Vagina (tissue), 2 donors: ENCODE data around the gene RNASE8. TPM values are rescaled to one million over a fixed set of nuclear protein-coding genes. Genes with fewer than 3 reads are reported as not detected.

ENCODE experiments used
- DNase-seq, 2 donors: peaks; one replicate each; pipeline ENCODE4 v3.0.0-alpha.2; 2017; ENCODE audit errors: extremely low spot score in 2 of 2
- H3K27ac ChIP-seq: fragments of 200-600 bp; sonication (generic); one replicate; pipeline ENCODE4 v1.5.1; 2019
- H3K27me3 ChIP-seq: fragments of 200-600 bp; sonication (generic); one replicate; pipeline ENCODE4 v1.5.1; 2019
- H3K36me3 ChIP-seq, 2 donors: fragments of 200-600 bp; sonication (generic); one replicate each; pipeline ENCODE4 v1.5.1; 2017 to 2019
- H3K4me1 ChIP-seq: fragments of 200-600 bp; sonication (generic); one replicate; pipeline ENCODE4 v1.5.1; 2019
- H3K4me3 ChIP-seq, 2 donors: fragments of 200-600 bp; sonication (generic); 1 replicate in 1 of 2; 2 replicates in 1 of 2; pipeline ENCODE4 v1.5.1; 2016 to 2019
- H3K9me3 ChIP-seq: fragments of 200-600 bp; sonication (generic); one replicate; pipeline ENCODE4 v1.5.1; 2019
- CTCF ChIP-seq, 3 experiments: fragments of 450-650 bp in 2 of 3; fragments of 200-600 bp in 1 of 3; sonication (generic) in 1 of 3; IDR thresholded peaks; one replicate each; pipeline ENCODE4 v1.5.1; 2017 to 2019; ENCODE audit warnings: antibody characterized with exemption in 3 of 3, mild to moderate bottlenecking in 2 of 3, moderate library complexity in 2 of 3
- POLR2A ChIP-seq, 2 donors: fragments of 450-650 bp; IDR thresholded peaks; one replicate each; pipeline ENCODE4 v1.6.1; 2017; ENCODE audit warnings: antibody characterized with exemption in 2 of 2, mild to moderate bottlenecking in 2 of 2, moderate library complexity in 2 of 2
- POLR2AphosphoS5 ChIP-seq, 2 donors: sonication (generic); formaldehyde crosslinking; IDR thresholded peaks; one replicate each; pipeline ENCODE4 v1.9.0; 2017; ENCODE audit warnings: antibody characterized with exemption in 2 of 2, mild to moderate bottlenecking in 2 of 2, low read depth in 1 of 2; ENCODE audit not compliant: insufficient read depth in 1 of 2
- intact Hi-C: fragments of 100-400 bp; cut with DNase I; formaldehyde crosslinking; loops from one replicate; pipeline ENCODE4 v1.15.1; 2023
- total RNA-seq: library from RNA; depleted of rRNA; stranded (reverse); fragments of >200 nt; gene quantifications from one replicate; pipeline ENCODE4 v1.2.3, GENCODE V29; 2016

RNASE8 gene
- total RNA-seq, 1 donor from 2014 or later = not detected

- no peaks in the 10 kb centered on the region for H3K4me1 ChIP-seq
- H3K27me3 ChIP-seq = no peaks in the 10 kb centered on the region
- H3K4me3 ChIP-seq = no peak overlapping the region
- no peak for TF ChIP-seq POLR2AphosphoS5 (IDR thresholded peaks at IDR 0.05; ENCODE audit: insufficient read depth in 1 of 2, low read depth in 1 of 2)
- no peak for TF ChIP-seq CTCF (IDR thresholded peaks at IDR 0.05)
- no peak for TF ChIP-seq POLR2A (IDR thresholded peaks at IDR 0.05)
- no peak overlapping the region for H3K27ac ChIP-seq
- no peaks in the 10 kb centered on the region for H3K9me3 ChIP-seq
- no peak for DNase-seq
- intact Hi-C loops = no loop called here
- no peaks in the 10 kb centered on the region for H3K36me3 ChIP-seq
Observed at GRCh38 chr14:21056520-21057163, 980 bp upstream of the RNASE8 start.

GRCh38 chr14:21058903-21059302 is 1.3 kb downstream of the RNASE8 start:
- H3K27me3 ChIP-seq = no peaks in the 10 kb centered on the region
- no peak for DNase-seq
- no peak overlapping the region for H3K27ac ChIP-seq
- H3K4me1 ChIP-seq = no peaks in the 10 kb centered on the region
- intact Hi-C loops = no loop called here
- no peaks in the 10 kb centered on the region for H3K9me3 ChIP-seq
- TF ChIP-seq POLR2AphosphoS5 (IDR thresholded peaks at IDR 0.05; ENCODE audit: insufficient read depth in 1 of 2, low read depth in 1 of 2) = no peak
- no peak for TF ChIP-seq CTCF (IDR thresholded peaks at IDR 0.05)
- no peak for TF ChIP-seq POLR2A (IDR thresholded peaks at IDR 0.05)
- H3K36me3 ChIP-seq = no peaks in the 10 kb centered on the region
- no peak overlapping the region for H3K4me3 ChIP-seq

GRCh38 chr14:21059842-21060613 is 2.4 kb downstream of the RNASE8 start:
- Histone ChIP-seq H3K4me1 (no peaks in the 10 kb centered on the region), H3K27ac (no peak overlapping the region), H3K9me3 (no peaks in the 10 kb centered on the region), H3K36me3 (no peaks in the 10 kb centered on the region), H3K4me3 (no peak overlapping the region), H3K27me3 (no peaks in the 10 kb centered on the region)
- TF ChIP-seq POLR2AphosphoS5 (IDR thresholded peaks at IDR 0.05; ENCODE audit: insufficient read depth in 1 of 2, low read depth in 1 of 2) (no peak), POLR2A (IDR thresholded peaks at IDR 0.05) (no peak), CTCF (IDR thresholded peaks at IDR 0.05) (no peak)
- DNase-seq = no peak
- intact Hi-C loops = no loop called here

- Histone ChIP-seq H3K4me1 (no peaks in the 10 kb centered on the region), H3K4me3 (no peak overlapping the region), H3K9me3 (no peaks in the 10 kb centered on the region), H3K27me3 (no peaks in the 10 kb centered on the region), H3K36me3 (no peaks in the 10 kb centered on the region), H3K27ac (no peak overlapping the region)
- no peak for DNase-seq
- intact Hi-C loops = no loop called here
- TF ChIP-seq POLR2A (IDR thresholded peaks at IDR 0.05) = no peak
- no peak for TF ChIP-seq POLR2AphosphoS5 (IDR thresholded peaks at IDR 0.05; ENCODE audit: insufficient read depth in 1 of 2, low read depth in 1 of 2)
- no peak for TF ChIP-seq CTCF (IDR thresholded peaks at IDR 0.05)
Observed at GRCh38 chr14:21060614-21061346, 3.2 kb downstream of the RNASE8 start.
